Measurements from ENCODE around the gene ASF1B. TPM values are rescaled to one million over a fixed set of nuclear protein-coding genes. Genes with fewer than 3 reads are reported as not detected.
"Not testable (repeated sequence)": the region's sequence is repeated elsewhere in the genome, so short reads cannot be mapped to it uniquely, and the experiment has no call there.

Gene ASF1B
- 1.8 TPM for total RNA-seq
- 0.49 TPM for polyA plus RNA-seq (ENCODE audit: insufficient read depth, low read depth, low replicate concordance)
- long read RNA-seq, donor 1, transcript ASF1B-201 (4 exons, 2,059 nt) = major isoform, 15 of 18 reads
- long read RNA-seq, donor 1, partial matches to known transcripts = 0 of 18 reads
- long read RNA-seq, donor 1, other reads (novel, unspliced or antisense) = 0 of 18 reads
- long read RNA-seq, donor 2, transcript ASF1B-201 (4 exons, 2,059 nt) = major isoform, 10 of 12 reads
- long read RNA-seq, donor 2, partial matches to known transcripts = 0 of 12 reads
- long read RNA-seq, donor 2, other reads (novel, unspliced or antisense) = 0 of 12 reads
- long read RNA-seq, donor 3, partial matches to known transcripts = 0 of 6 reads
- long read RNA-seq, donor 3, other reads (novel, unspliced or antisense) = 0 of 6 reads
- long read RNA-seq, donor 4, transcript ASF1B-201 (4 exons, 2,059 nt) = major isoform, 6 of 6 reads
- long read RNA-seq, donor 4, partial matches to known transcripts = 0 of 6 reads
- long read RNA-seq, donor 4, other reads (novel, unspliced or antisense) = 0 of 6 reads
- long read RNA-seq, donor 5, partial matches to known transcripts = 0 of 1 reads
- long read RNA-seq, donor 5, other reads (novel, unspliced or antisense) = 0 of 1 reads
- long read RNA-seq, donor 6, transcript ASF1B-201 (4 exons, 2,059 nt) = major isoform, 11 of 11 reads
- long read RNA-seq, donor 6, partial matches to known transcripts = 0 of 11 reads
- long read RNA-seq, donor 6, other reads (novel, unspliced or antisense) = 0 of 11 reads
- long read RNA-seq, donor 7, partial matches to known transcripts = 0 of 3 reads
- long read RNA-seq, donor 7, other reads (novel, unspliced or antisense) = 0 of 3 reads
- long read RNA-seq, donor 8, transcript ASF1B-201 (4 exons, 2,059 nt) = major isoform, 15 of 17 reads
- long read RNA-seq, donor 8, partial matches to known transcripts = 0 of 17 reads
- long read RNA-seq, donor 8, other reads (novel, unspliced or antisense) = 0 of 17 reads
- long read RNA-seq, donor 9, transcript ASF1B-201 (4 exons, 2,059 nt) = major isoform, 6 of 7 reads
- long read RNA-seq, donor 9, partial matches to known transcripts = 0 of 7 reads
- long read RNA-seq, donor 9, other reads (novel, unspliced or antisense) = 0 of 7 reads
- long read RNA-seq, donor 10, partial matches to known transcripts = 0 of 4 reads
- long read RNA-seq, donor 10, other reads (novel, unspliced or antisense) = 0 of 4 reads

- TF ChIP-seq CTCF (IDR thresholded peaks at IDR 0.05; ENCODE audit: borderline replicate concordance, extremely low read depth, insufficient read depth) = peak; percentile 91
- FAIRE-seq = peak; percentile 93
- DNase-seq = peak; percentile 99 to 100 (median 100)
- Histone ChIP-seq H3K4me3 (ENCODE audit: low read length in 3 of 3) (peak within 1 kb of the TSS; percentile 50 to 76 (median 64)), H3K9me3 (ENCODE audit: control insufficient read depth in 2 of 3, insufficient read depth in 1 of 3, low read length in 3 of 3) (no peaks in the 10 kb centered on the region), H3K9ac (ENCODE audit: low read length in 3 of 3) (peak within 1 kb of the TSS; percentile 24 to 80 (median 57)), H3K4me1 (ENCODE audit: control insufficient read depth in 2 of 3, insufficient read depth in 2 of 3, low read depth in 1 of 3, low read length in 3 of 3) (peaks cover 0 to 6% (median 0%) of the 10 kb centered on the region in 3 donors), H3K36me3 (ENCODE audit: control insufficient read depth in 2 of 3, insufficient read depth in 3 of 3, low read length in 3 of 3) (no peaks in the 10 kb centered on the region), H3K27me3 (ENCODE audit: control insufficient read depth, insufficient read depth, low read length) (no peaks in the 10 kb centered on the region), H3K27ac (ENCODE audit: low read depth in 2 of 2, low read length in 2 of 2) (peak within 1 kb of the TSS; percentile 86 to 89)
- intact Hi-C loops (cut with DNase I) = no loop called here
Measured at GRCh38 chr19:14136509-14137281, at the start of gene ASF1B. Gene ASF1B, minus strand, starts transcription at chr19:14136589. Its CDS starts 133 bp downstream, at chr19:14136456.

- H3K4me1 ChIP-seq (ENCODE audit: control insufficient read depth in 2 of 3, insufficient read depth in 2 of 3, low read depth in 1 of 3, low read length in 3 of 3); H3K36me3 ChIP-seq (ENCODE audit: control insufficient read depth in 2 of 3, insufficient read depth in 3 of 3, low read length in 3 of 3); H3K27ac ChIP-seq (ENCODE audit: low read depth in 2 of 2, low read length in 2 of 2); H3K4me3 ChIP-seq (ENCODE audit: low read length in 3 of 3); FAIRE-seq; H3K9ac ChIP-seq (ENCODE audit: low read length in 3 of 3); H3K9me3 ChIP-seq (ENCODE audit: control insufficient read depth in 2 of 3, insufficient read depth in 1 of 3, low read length in 3 of 3); H3K27me3 ChIP-seq (ENCODE audit: control insufficient read depth, insufficient read depth, low read length); intact Hi-C loops (cut with DNase I); DNase-seq: not testable (repeated sequence)
Measured at GRCh38 chr19:14185691-14186090, 49.3 kb upstream of the ASF1B start.

GRCh38 chr19:14185158-14185557, 48.8 kb upstream of the ASF1B start:
- H3K27ac ChIP-seq (ENCODE audit: low read depth in 2 of 2, low read length in 2 of 2) = no peak overlapping the region
- intact Hi-C loops (cut with DNase I) = no loop called here
- DNase-seq = no peak
- no peaks in the 10 kb centered on the region for H3K27me3 ChIP-seq (ENCODE audit: control insufficient read depth, insufficient read depth, low read length)
- no peak overlapping the region for H3K4me3 ChIP-seq (ENCODE audit: low read length in 3 of 3)
- H3K9ac ChIP-seq (ENCODE audit: low read length in 3 of 3) = no peak overlapping the region
- no peak for FAIRE-seq
- TF ChIP-seq CTCF (IDR thresholded peaks at IDR 0.05; ENCODE audit: borderline replicate concordance, extremely low read depth, insufficient read depth) = no peak
- H3K4me1 ChIP-seq (ENCODE audit: control insufficient read depth in 2 of 3, insufficient read depth in 2 of 3, low read depth in 1 of 3, low read length in 3 of 3) = no peaks in the 10 kb centered on the region
- H3K9me3 ChIP-seq (ENCODE audit: control insufficient read depth in 2 of 3, insufficient read depth in 1 of 3, low read length in 3 of 3) = no peaks in the 10 kb centered on the region
- no peaks in the 10 kb centered on the region for H3K36me3 ChIP-seq (ENCODE audit: control insufficient read depth in 2 of 3, insufficient read depth in 3 of 3, low read length in 3 of 3)

Data from kidney (tissue), 22 donors.